Midbrain (tissue), 1 donor: ENCODE measurements around the gene ZMIZ1.

Source experiments
- DNase-seq: peaks from one replicate; lab custom pipeline; 2025; lab: John Stamatoyannopoulos, UW

The ZMIZ1 gene

GRCh38 chr10:79150444-79150754 is 81.6 kb downstream of the ZMIZ1 start:
- DNase-seq, result no peak

GRCh38 chr10:79152423-79152817 is 83.7 kb downstream of the ZMIZ1 start:
- DNase-seq, result no peak

GRCh38 chr10:79153745-79154144 is 85.0 kb downstream of the ZMIZ1 start:
- peak; percentile 27 for DNase-seq

- DNase-seq, result no peak
Observed at GRCh38 chr10:79155301-79156081, 86.7 kb downstream of the ZMIZ1 start.

GRCh38 chr10:79156334-79157274 is 87.8 kb downstream of the ZMIZ1 start:
- no peak for DNase-seq

- no peak for DNase-seq
Observed at GRCh38 chr10:79158004-79158340, 89.2 kb downstream of the ZMIZ1 start.

GRCh38 chr10:79158402-79159097 is 89.8 kb downstream of the ZMIZ1 start:
- no peak for DNase-seq

GRCh38 chr10:79159141-79159651 is 90.4 kb downstream of the ZMIZ1 start:
- no peak for DNase-seq

GRCh38 chr10:79159785-79160184 is 91.0 kb downstream of the ZMIZ1 start:
- DNase-seq, result no peak

GRCh38 chr10:79160191-79160590 is 91.4 kb downstream of the ZMIZ1 start:
- no peak for DNase-seq

GRCh38 chr10:79161557-79161956 is 92.8 kb downstream of the ZMIZ1 start:
- DNase-seq, result no peak

- no peak for DNase-seq
Observed at GRCh38 chr10:79162022-79162421, 93.3 kb downstream of the ZMIZ1 start.

GRCh38 chr10:79162861-79163665 is 94.3 kb downstream of the ZMIZ1 start:
- DNase-seq, result no peak

- no peak for DNase-seq
Observed at GRCh38 chr10:79163666-79163975, 94.9 kb downstream of the ZMIZ1 start.

- no peak for DNase-seq
Observed at GRCh38 chr10:79164075-79164474, 95.3 kb downstream of the ZMIZ1 start.

- no peak for DNase-seq
Observed at GRCh38 chr10:79165070-79165778, 96.5 kb downstream of the ZMIZ1 start.

GRCh38 chr10:79166312-79166721 is 97.6 kb downstream of the ZMIZ1 start:
- DNase-seq, result no peak

- no peak for DNase-seq
Observed at GRCh38 chr10:79166741-79167140, 98.0 kb downstream of the ZMIZ1 start.

GRCh38 chr10:79167537-79167936 is 98.8 kb downstream of the ZMIZ1 start:
- DNase-seq, result no peak

GRCh38 chr10:79168210-79168609 is 99.4 kb downstream of the ZMIZ1 start:
- DNase-seq, result no peak

GRCh38 chr10:79170226-79170752 is 101.5 kb downstream of the ZMIZ1 start:
- no peak for DNase-seq
